Neural progenitor cell (in vitro differentiated cells): Measurements from ENCODE around the gene OMP.

Source experiments
- CTCF ChIP-seq: fragments of 200-600 bp; sonication (generic); IDR thresholded peaks from 2 replicates; pipeline ENCODE4 v1.5.1; 2017; ENCODE audit warnings: antibody characterized with exemption, mild to moderate bottlenecking
- EZH2 ChIP-seq: fragments of 200-600 bp; sonication (generic); IDR thresholded peaks from 2 replicates; pipeline ENCODE4 v1.6.1; 2017; ENCODE audit warnings: antibody characterized with exemption, mild to moderate bottlenecking, moderate library complexity
- EZH2phosphoT487 ChIP-seq: fragments of 200-600 bp; sonication (generic); IDR thresholded peaks from 2 replicates; pipeline ENCODE4 v1.6.1; 2017; ENCODE audit warnings: antibody characterized with exemption

- no peak for TF ChIP-seq CTCF
- no peak for TF ChIP-seq EZH2phosphoT487
- TF ChIP-seq EZH2 = no peak
Measured at GRCh38 chr11:77060234-77060633, 42.4 kb upstream of the OMP start.
